ENCODE data around the gene KRT72.

- TF ChIP-seq SIN3A (IDR thresholded peaks at IDR 0.05; ENCODE audit: borderline replicate concordance, insufficient read depth, low read length), result no peak
- no peak for TF ChIP-seq POLR2AphosphoS5 (IDR thresholded peaks at IDR 0.05; ENCODE audit: low read depth, low read length)
- TF ChIP-seq REST (IDR thresholded peaks at IDR 0.05; ENCODE audit: insufficient read depth in 1 of 2, low read depth in 2 of 2, low read length in 2 of 2), result no peak
- TF ChIP-seq TAF1 (IDR thresholded peaks at IDR 0.05; ENCODE audit: borderline replicate concordance, insufficient read depth, low read length), result no peak
Measured at GRCh38 chr12:52607314-52607713, 6.1 kb upstream of the KRT72 start.
